Activated CD4-positive, alpha-beta T cell treated with anti-CD3 and anti-CD28 coated beads for 36 hours (primary cell): ENCODE data around the gene PDCD2L. TPM values are rescaled to one million over a fixed set of nuclear protein-coding genes. Genes with fewer than 3 reads are reported as not detected.
"Not testable (repeated sequence)": the region's sequence is repeated elsewhere in the genome, so short reads cannot be mapped to it uniquely, and the experiment has no call there.

Experiments
- ATAC-seq: fragments of 200-7000 bp; cut with Tn5 transposase; one replicate; pipeline ENCODE4 v1.10.0; 2021; ENCODE audit warnings: mild to moderate bottlenecking, moderate library complexity
- CTCF ChIA-PET: fragments of 350-600 bp; sonication (Branson Sonifier 250); formaldehyde crosslinking; loops from one replicate; lab custom pipeline; 2021; ENCODE audit warnings: antibody characterized with exemption; lab: Charles Lee
- POLR2A ChIA-PET: fragments of 350-600 bp; sonication (Branson Sonifier 250); formaldehyde crosslinking; loops from one replicate; lab custom pipeline; 2021; ENCODE audit warnings: antibody characterized with exemption, inconsistent platforms; lab: Charles Lee
- DNase-seq: peaks from one replicate; pipeline ENCODE4 v3.0.0-alpha.2; 2020
- H3K27ac Mint-ChIP-seq: one replicate; pipeline ENCODE4 v1.8.0; 2021; ENCODE audit warnings: mixed read lengths
- H3K27me3 Mint-ChIP-seq: one replicate; pipeline ENCODE4 v1.8.0; 2021; ENCODE audit warnings: mixed read lengths
- H3K36me3 Mint-ChIP-seq: one replicate; pipeline ENCODE4 v1.8.0; 2021; ENCODE audit warnings: low read depth, mixed read lengths
- H3K4me1 Mint-ChIP-seq: one replicate; pipeline ENCODE4 v1.8.0; 2021; ENCODE audit warnings: mixed read lengths
- H3K4me3 Mint-ChIP-seq: one replicate; pipeline ENCODE4 v1.8.0; 2021; ENCODE audit warnings: mild to moderate bottlenecking, moderate library complexity, mixed read lengths
- H3K9me3 Mint-ChIP-seq: one replicate; pipeline ENCODE4 v1.8.0; 2021; ENCODE audit warnings: low read depth, mixed read lengths
- intact Hi-C, 2 experiments: fragments of 100-400 bp; cut with DNase I in 1 of 2; cut with micrococcal nuclease in 1 of 2; formaldehyde crosslinking; loops; one replicate each; pipeline versions ENCODE4 v1.14.2 to v1.15.1; 2022 to 2024; cut with DNase I, micrococcal nuclease
- total RNA-seq, 2 experiments: library from RNA; stranded (reverse); gene quantifications; one replicate each; pipeline ENCODE4 v1.2.3, GENCODE V29; 2021

PDCD2L gene
- total RNA-seq, 2 experiments from 2014 or later: 31.0 to 35.2 TPM

- peaks cover 67% of the 10 kb centered on the region for H3K36me3 Mint-ChIP-seq
- CTCF ChIA-PET: no interaction called here
These were observed 64.2 kb downstream of the PDCD2L start for GRCh38 chr19:34468409-34468808.

GRCh38 chr19:34469026-34469425, 64.8 kb downstream of the PDCD2L start:
- H3K4me1 Mint-ChIP-seq, H3K4me3 Mint-ChIP-seq, H3K27me3 Mint-ChIP-seq, ATAC-seq, H3K9me3 Mint-ChIP-seq, H3K27ac Mint-ChIP-seq, POLR2A ChIA-PET, CTCF ChIA-PET, DNase-seq: not testable (repeated sequence)
- H3K36me3 Mint-ChIP-seq: peaks cover 65% of the 10 kb centered on the region
- intact Hi-C loops: loop anchor here in 1 of 2 experiments (5.0 kb wide), 1 partner anchor 37 kb away; no protein-coding TSS in a partner anchor

More at GRCh38 chr19:34468409-34468808, 64.2 kb downstream of the PDCD2L start:
- peak overlapping the region; percentile 38 for H3K27ac Mint-ChIP-seq
- POLR2A ChIA-PET: no interaction called here
- H3K4me3 Mint-ChIP-seq: no peak overlapping the region
- DNase-seq (no peak), ATAC-seq (peak; percentile 47)
- peaks cover 5% of the 10 kb centered on the region for H3K4me1 Mint-ChIP-seq
- intact Hi-C loops: loop anchor here in 1 of 2 experiments (5.0 kb wide), 1 partner anchor 36 kb away; no protein-coding TSS in a partner anchor
- H3K27me3 Mint-ChIP-seq: no peaks in the 10 kb centered on the region
- no peaks in the 10 kb centered on the region for H3K9me3 Mint-ChIP-seq

- H3K27me3 Mint-ChIP-seq: no peaks in the 10 kb centered on the region
- H3K36me3 Mint-ChIP-seq: peaks cover 48% of the 10 kb centered on the region
- intact Hi-C loops: no loop called here
- H3K9me3 Mint-ChIP-seq: no peaks in the 10 kb centered on the region
- H3K4me1 Mint-ChIP-seq: peaks cover 24% of the 10 kb centered on the region
- no peak overlapping the region for H3K4me3 Mint-ChIP-seq
- ChIA-PET CTCF (interaction anchor here (0.6 to 1.1 kb wide), 3 partner anchors 28 to 790 kb away, joined by 3 read pairs; no protein-coding TSS in a partner anchor), POLR2A (interaction anchor here (0.6 kb wide), 2 partner anchors 9 to 64 kb away, joined by 4 to 9 read pairs; no protein-coding TSS in a partner anchor)
- H3K27ac Mint-ChIP-seq: peak overlapping the region; percentile 23
- DNase-seq (no peak), ATAC-seq (no peak)
These were observed 67.9 kb downstream of the PDCD2L start for GRCh38 chr19:34471906-34472700.

GRCh38 chr19:34474233-34474989, 70.2 kb downstream of the PDCD2L start:
- Mint-ChIP-seq H3K27ac (peak overlapping the region; percentile 88), H3K27me3 (peaks cover 8% of the 10 kb centered on the region), H3K4me1 (peaks cover 19% of the 10 kb centered on the region), H3K9me3 (no peaks in the 10 kb centered on the region), H3K36me3 (peaks cover 33% of the 10 kb centered on the region), H3K4me3 (no peak overlapping the region)
- no peak for ATAC-seq
- intact Hi-C loops: loop anchor here (2.0 kb wide), 2 partner anchors 26 to 44 kb away; no protein-coding TSS in a partner anchor
- POLR2A ChIA-PET: interaction anchor here (0.7 to 1.9 kb wide), 2 partner anchors 47 to 452 kb away, joined by 3 to 7 read pairs; partner anchors contain the start of gene UBA2
- DNase-seq: no peak
- CTCF ChIA-PET: interaction anchor here (1.0 to 1.6 kb wide), 3 partner anchors 8 to 43 kb away, joined by 3 to 5 read pairs (median 3); partner anchors contain the start of gene WTIP

- peak; percentile 94 for ATAC-seq
- Mint-ChIP-seq H3K36me3 (peaks cover 27% of the 10 kb centered on the region), H3K27ac (peak overlapping the region; percentile 88), H3K9me3 (no peaks in the 10 kb centered on the region), H3K27me3 (peaks cover 10% of the 10 kb centered on the region), H3K4me3 (no peak overlapping the region), H3K4me1 (peaks cover 19% of the 10 kb centered on the region)
- intact Hi-C loops: loop anchor here (1.0 to 2.0 kb wide), 3 partner anchors 26 to 44 kb away; no protein-coding TSS in a partner anchor
- DNase-seq: peak; percentile 69
- CTCF ChIA-PET: interaction anchor here (0.7 to 1.4 kb wide), 3 partner anchors 26 to 400 kb away, joined by 3 read pairs; no protein-coding TSS in a partner anchor
- POLR2A ChIA-PET: interaction anchor here (1.9 kb wide), 1 partner anchor 48 kb away, joined by 7 read pairs; the partner anchor contains the start of gene UBA2
These were observed 71.1 kb downstream of the PDCD2L start for GRCh38 chr19:34475026-34475974.

Other genes with a start within 250 kb of the PDCD2L start
- 100 to 1,000 TPM in 1 of 2 experiments, 10 to 100 TPM in 1; 89.0 to 151 TPM for gene LSM14A, start 231.9 kb upstream of the PDCD2L start, total RNA-seq
- 10 to 100 TPM; 14.6 to 16.1 TPM for gene GARRE1, start 149.8 kb upstream of the PDCD2L start, total RNA-seq
- gene GPI, start 39.2 kb upstream of the PDCD2L start, total RNA-seq: 100 to 1,000 TPM; 686 to 839 TPM
- gene UBA2, start 24.0 kb downstream of the PDCD2L start, total RNA-seq: 100 to 1,000 TPM; 145 to 225 TPM
- 1 to 10 TPM in 1 of 2 experiments, under 1 TPM in 1; 0.60 to 1.0 TPM for gene WTIP, start 77.4 kb downstream of the PDCD2L start, total RNA-seq